GM20431 (cell line): ENCODE data around the gene ZDHHC14.
"Not testable (repeated sequence)": the region's sequence is repeated elsewhere in the genome, so short reads cannot be mapped to it uniquely, and the experiment has no call there.

Source experiments
- in situ Hi-C: fragments of 300-500 bp; cut with MseI, MboI; formaldehyde crosslinking; loops from one replicate; pipeline ENCODE4 v1.15.0; 2020; ENCODE audit warnings: low sequenced_read_pairs; ENCODE audit not compliant: unreplicated experiment

ZDHHC14 gene

GRCh38 chr6:157718503-157719187 is 337.7 kb downstream of the ZDHHC14 start:
- in situ Hi-C loops, result no loop called here

- in situ Hi-C loops, result not testable (repeated sequence)
These were observed 340.0 kb downstream of the ZDHHC14 start for GRCh38 chr6:157720964-157721363.

GRCh38 chr6:157721426-157721825 is 340.4 kb downstream of the ZDHHC14 start:
- in situ Hi-C loops, result no loop called here

GRCh38 chr6:157721830-157722229 is 340.8 kb downstream of the ZDHHC14 start:
- in situ Hi-C loops, result no loop called here

- in situ Hi-C loops, result no loop called here
These were observed 342.4 kb downstream of the ZDHHC14 start for GRCh38 chr6:157723376-157723775.

- in situ Hi-C loops, result no loop called here
These were observed 343.3 kb downstream of the ZDHHC14 start for GRCh38 chr6:157724138-157724820.

GRCh38 chr6:157724960-157725741 is 344.2 kb downstream of the ZDHHC14 start:
- in situ Hi-C loops, result no loop called here

- in situ Hi-C loops, result no loop called here
These were observed 344.8 kb downstream of the ZDHHC14 start for GRCh38 chr6:157725836-157726235.

GRCh38 chr6:157726892-157727628 is 346.1 kb downstream of the ZDHHC14 start:
- in situ Hi-C loops, result no loop called here
